GM21423 (cell line): Measurements from ENCODE around the gene EVI5L.

Experiments
- ATAC-seq: cut with Tn5 transposase; IDR thresholded peaks from one replicate; pipeline ENCODE4 v1.9.1; 2021; ENCODE audit warnings: mild to moderate bottlenecking, moderate library complexity; ENCODE audit not compliant: unreplicated experiment

Gene EVI5L

DNA sequence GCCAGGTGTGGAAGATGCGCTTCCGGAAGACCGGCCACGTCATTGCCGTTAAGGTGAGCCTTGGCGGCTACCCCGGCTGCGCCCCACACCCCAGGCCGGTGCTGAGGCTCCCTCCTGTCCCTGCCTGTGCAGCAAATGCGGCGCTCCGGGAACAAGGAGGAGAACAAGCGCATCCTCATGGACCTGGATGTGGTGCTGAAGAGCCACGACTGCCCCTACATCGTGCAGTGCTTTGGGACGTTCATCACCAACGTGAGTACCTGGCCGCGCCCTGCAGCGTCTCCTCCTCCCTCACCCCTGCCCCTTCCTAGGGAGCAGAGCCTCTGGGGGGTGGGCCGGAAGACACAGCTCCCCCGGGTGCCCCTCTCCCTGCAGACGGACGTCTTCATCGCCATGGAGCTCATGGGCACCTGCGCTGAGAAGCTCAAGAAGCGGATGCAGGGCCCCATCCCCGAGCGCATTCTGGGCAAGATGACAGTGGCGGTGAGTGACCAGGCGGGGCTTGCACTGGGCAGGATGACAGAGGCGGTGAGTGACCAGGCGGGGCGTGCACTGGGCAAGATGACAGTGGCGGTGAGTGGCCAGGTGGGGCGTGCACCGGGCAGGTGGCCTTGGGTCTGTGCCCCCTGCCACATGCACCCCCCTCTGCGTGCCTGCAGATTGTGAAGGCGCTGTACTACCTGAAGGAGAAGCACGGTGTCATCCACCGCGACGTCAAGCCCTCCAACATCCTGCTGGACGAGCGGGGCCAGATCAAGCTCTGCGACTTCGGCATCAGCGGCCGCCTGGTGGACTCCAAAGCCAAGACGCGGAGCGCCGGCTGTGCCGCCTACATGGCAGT is 80.5 kb downstream of the EVI5L start:
- no peak for ATAC-seq

DNA sequence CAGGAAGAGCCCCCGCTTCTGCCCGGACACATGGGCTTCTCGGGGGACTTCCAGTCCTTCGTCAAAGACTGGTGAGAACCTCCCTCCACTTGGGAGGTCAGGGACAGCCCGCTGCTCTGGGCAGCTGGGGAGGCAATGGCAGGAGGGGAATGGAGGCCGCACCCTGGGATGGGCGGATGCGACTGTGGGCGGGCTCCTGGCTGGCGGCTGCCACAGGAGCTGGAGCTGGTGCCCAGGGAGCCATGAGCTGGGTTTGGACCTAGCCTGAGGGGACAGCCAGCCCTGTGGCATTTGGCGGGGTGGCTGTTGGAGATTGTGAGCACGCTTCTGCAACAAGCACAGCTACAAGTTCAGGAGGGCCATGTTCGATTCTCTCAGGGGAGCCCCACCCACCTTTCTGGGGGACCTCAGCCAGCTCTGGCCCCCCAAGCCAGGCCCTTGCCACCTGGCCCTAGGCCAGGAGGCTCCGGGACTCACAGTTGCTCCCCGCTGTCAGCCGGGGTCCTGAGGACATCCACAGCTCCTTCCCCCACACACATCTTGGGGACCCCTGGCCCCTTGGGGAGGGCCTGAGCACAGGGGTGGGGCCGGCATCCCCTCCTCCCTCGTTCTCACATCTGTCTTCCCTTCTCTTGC is 81.6 kb downstream of the EVI5L start:
- ATAC-seq: no peak

DNA sequence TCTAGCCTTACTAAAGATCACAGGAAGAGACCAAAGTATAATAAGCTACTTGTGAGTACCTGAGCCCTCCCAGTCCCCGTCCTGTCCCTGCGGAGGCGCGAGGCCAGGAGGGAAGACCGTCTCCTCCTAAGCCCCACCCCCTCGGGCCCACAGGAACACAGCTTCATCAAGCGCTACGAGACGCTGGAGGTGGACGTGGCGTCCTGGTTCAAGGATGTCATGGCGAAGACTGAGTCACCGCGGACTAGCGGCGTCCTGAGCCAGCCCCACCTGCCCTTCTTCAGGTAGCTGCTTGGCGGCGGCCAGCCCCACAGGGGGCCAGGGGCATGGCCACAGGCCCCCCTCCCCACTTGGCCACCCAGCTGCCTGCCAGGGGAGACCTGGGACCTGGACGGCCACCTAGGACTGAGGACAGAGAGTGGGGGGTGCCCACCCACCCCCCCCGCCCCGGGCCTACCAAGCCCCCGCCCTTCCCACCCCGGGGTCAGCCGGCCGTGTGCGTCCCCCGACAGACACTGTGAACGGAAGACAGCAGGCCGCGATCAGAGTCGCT is 82.2 kb downstream of the EVI5L start:
- no peak for ATAC-seq

DNA sequence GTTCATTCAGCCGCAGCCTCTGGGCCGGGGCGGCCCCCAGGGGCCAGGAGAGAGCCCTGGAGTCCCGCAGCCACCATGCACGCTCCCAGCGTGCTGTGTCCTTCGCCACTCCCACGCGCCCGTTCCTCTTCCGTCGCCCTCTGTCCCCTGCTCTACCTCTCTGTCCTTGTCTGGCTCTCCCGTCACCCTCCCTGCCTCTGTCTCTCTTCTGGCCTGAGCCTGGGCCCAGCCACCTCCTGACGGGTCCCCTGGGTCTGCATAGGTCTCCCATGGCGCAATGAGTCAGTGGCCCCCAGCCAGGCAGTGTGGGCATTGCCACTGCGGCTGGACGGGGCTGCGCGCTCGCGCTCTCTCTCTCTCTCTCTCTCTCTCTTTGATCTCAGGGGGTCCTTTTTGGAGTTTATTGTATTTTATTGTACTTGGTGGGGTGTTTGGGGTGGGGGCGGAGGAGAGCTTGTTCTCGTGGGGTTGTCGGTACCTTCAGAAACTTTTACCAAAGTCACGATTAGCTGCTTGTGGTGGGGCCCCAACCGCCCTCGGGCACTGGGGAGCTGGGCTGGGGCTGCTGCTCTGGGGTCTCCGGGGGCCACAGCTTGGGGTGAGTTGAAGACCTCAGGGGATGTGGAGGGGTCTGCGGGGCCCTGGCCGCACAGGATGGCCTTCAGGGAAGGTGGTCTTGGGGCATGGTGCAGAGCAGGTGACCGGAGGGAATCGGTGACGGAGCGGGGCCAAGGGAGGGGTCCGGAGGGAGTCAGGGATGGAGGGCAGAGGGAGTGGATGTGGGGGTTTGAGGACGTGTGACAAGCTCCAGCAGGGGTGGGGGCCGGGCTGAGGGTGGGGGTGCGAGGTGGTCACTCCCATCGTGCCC is 82.9 kb downstream of the EVI5L start:
- ATAC-seq: no peak

DNA sequence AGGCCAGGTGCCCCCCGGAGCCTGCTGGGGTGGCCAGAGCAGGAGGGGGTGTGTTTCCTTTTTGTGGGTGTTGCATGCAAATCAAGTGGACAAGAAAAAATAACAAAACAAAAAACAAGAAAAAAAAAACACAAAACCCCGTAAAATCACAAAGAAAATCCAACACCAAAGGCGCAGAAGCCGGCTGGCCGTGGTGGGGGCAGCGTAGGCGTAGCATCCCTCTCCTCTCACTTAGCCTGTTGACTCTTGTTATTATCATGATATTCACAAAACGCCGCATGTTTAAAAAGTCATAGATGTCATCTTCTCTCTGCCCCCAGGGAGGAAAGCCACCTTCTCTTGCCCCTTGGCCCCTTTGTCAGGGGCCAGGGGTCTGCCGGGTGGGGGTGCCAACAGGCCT is 83.6 kb downstream of the EVI5L start:
- ATAC-seq: no peak

DNA sequence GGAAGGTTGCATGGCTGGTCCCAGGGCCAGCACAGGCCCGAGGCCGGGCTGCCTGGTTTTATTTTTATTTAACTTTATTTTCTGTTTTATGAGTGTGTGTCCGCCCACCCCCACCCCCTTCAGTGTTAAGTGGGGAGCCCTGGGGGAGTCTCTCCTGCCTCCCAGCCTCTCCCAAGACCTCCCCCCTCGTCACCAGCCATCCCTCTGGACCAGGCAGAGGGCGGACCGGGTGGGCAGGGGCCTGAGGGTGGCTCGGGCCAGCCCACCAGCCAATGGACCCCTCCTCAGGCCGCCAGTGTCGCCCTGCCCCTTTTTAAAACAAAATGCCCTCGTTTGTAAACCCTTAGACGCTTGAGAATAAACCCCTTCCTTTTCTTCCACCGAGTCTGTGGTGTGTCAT is 84.1 kb downstream of the EVI5L start:
- no peak for ATAC-seq
